ENCODE results near the gene SRPK2.
A peak's percentile ranks its signal among the peaks of the same experiment; 100 is the strongest.

SRPK2 gene

DNA sequence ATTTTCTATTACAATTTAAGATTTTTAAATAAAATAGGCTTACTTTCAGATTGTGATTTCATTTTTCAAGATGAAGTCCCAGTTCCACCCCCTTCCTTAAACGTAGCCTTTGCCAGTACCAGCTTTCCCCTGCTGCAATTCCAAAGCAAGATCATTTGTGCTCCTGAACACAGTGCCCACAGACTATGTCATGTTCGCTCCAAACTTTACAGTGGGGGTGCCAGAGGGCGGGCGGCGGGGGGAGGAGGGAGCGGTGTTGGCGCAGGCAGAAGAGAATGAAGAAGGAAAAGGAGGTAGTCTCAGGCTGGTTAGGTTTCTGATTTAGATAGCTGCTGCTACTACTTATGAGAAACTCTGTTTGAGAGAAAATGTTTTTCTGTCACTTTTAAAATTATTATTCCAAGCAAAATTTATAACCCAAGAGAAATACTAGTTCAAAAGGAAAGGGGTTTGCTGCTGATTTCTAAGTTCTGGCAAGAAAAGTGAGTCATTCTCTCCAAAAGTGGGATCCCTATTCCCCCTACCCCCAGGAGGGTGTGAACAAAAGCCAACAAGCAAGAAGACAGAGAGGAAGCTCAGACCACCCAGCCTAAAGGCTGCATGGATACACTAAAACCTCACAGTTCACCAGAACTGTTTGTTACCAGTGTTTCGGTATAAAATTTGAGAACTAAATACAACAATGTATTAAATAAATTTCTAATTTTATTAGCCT is 109.6 kb downstream of the SRPK2 start:
- Histone ChIP-seq H3K4me3 (ENCODE audit: low read depth, low read length) (no peak overlapping the region), H3K4me1 (ENCODE audit: control insufficient read depth, insufficient read depth, low read length) (no peaks in the 10 kb centered on the region), H3K27ac (ENCODE audit: extremely low read depth, low read depth, low read length) (no peak overlapping the region), H3K9me3 (ENCODE audit: control insufficient read depth, insufficient read depth, low read depth, low read length) (no peaks in the 10 kb centered on the region), H3K36me3 (ENCODE audit: control insufficient read depth in 2 of 2, insufficient read depth in 1 of 2, low read length in 2 of 2) (no peaks in the 10 kb centered on the region; a peak in 1 of 3 replicates)
- CTCF ChIA-PET = no interaction called here
- TF ChIP-seq ZIC2 (tag by site-specific recombination; IDR thresholded peaks at IDR 0.05) (no peak), ZNF544 (tag by site-specific recombination; IDR thresholded peaks at IDR 0.05) (no peak), ZNF16 (tag by site-specific recombination; IDR thresholded peaks at IDR 0.05; ENCODE audit: low read depth) (no peak), ZNF501 (tag by site-specific recombination; IDR thresholded peaks at IDR 0.05) (no peak), ZBTB7A (tag by site-specific recombination; IDR thresholded peaks at IDR 0.05; ENCODE audit: low read depth) (no peak), ZNF324 (tag by site-specific recombination; IDR thresholded peaks at IDR 0.05) (no peak)
- TF ChIP-seq, protein P1, sequence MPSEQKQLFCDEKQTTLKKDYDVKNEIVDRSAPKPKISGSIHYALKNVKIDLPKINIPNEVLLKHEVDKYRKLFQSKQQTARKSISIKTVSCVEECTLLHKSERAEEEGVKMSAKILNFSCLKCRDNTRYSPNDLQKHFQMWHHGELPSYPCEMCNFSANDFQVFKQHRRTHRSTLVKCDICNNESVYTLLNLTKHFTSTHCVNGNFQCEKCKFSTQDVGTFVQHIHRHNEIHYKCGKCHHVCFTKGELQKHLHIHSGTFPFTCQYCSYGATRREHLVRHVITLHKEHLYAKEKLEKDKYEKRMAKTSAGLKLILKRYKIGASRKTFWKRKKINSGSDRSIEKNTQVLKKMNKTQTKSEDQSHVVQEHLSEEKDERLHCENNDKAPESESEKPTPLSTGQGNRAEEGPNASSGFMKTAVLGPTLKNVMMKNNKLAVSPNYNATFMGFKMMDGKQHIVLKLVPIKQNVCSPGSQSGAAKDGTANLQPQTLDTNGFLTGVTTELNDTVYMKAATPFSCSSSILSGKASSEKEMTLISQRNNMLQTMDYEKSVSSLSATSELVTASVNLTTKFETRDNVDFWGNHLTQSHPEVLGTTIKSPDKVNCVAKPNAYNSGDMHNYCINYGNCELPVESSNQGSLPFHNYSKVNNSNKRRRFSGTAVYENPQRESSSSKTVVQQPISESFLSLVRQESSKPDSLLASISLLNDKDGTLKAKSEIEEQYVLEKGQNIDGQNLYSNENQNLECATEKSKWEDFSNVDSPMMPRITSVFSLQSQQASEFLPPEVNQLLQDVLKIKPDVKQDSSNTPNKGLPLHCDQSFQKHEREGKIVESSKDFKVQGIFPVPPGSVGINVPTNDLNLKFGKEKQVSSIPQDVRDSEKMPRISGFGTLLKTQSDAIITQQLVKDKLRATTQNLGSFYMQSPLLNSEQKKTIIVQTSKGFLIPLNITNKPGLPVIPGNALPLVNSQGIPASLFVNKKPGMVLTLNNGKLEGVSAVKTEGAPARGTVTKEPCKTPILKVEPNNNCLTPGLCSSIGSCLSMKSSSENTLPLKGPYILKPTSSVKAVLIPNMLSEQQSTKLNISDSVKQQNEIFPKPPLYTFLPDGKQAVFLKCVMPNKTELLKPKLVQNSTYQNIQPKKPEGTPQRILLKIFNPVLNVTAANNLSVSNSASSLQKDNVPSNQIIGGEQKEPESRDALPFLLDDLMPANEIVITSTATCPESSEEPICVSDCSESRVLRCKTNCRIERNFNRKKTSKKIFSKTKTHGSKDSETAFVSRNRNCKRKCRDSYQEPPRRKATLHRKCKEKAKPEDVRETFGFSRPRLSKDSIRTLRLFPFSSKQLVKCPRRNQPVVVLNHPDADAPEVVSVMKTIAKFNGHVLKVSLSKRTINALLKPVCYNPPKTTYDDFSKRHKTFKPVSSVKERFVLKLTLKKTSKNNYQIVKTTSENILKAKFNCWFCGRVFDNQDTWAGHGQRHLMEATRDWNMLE (tag by site-specific recombination; conservative IDR thresholded peaks at IDR 0.05; ENCODE audit: low read depth) = no peak
- POLR2A ChIA-PET = no interaction called here

DNA sequence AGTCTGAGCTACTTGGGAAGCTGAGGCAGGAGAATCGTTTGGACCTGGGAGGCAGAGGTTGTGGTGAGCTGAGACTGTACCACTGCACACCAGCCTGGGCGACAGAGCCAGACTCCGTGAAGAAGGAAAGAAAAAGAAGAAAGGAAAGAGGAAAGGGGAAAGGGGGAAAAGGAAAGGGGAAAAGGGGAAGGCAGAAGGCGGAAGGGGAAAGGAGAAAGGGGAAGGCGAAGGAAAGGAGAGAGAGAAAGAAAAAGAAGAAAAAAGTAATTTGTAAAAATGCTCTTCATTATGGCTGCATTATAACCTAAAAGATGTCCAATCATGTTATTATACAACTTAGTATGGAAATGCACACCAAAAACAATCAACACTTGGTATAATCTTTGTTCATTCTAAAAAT is 110.2 kb downstream of the SRPK2 start:
- H3K4me3 ChIP-seq (ENCODE audit: low read depth, low read length) = no peak overlapping the region
- no peak overlapping the region for H3K27ac ChIP-seq (ENCODE audit: extremely low read depth, low read depth, low read length)
- ChIA-PET POLR2A (no interaction called here), CTCF (no interaction called here)
- H3K4me1 ChIP-seq (ENCODE audit: control insufficient read depth, insufficient read depth, low read length) = no peaks in the 10 kb centered on the region
- no peak for TF ChIP-seq ZFP41 (tag by site-specific recombination; IDR thresholded peaks at IDR 0.05; ENCODE audit: borderline replicate concordance)
- TF ChIP-seq ZNF37A (tag by site-specific recombination; IDR thresholded peaks at IDR 0.05) = no peak
- peak; percentile 63 for TF ChIP-seq ZNF366 (tag by site-specific recombination; conservative IDR thresholded peaks at IDR 0.05)
- no peak for TF ChIP-seq SCRT1 (tag by site-specific recombination; IDR thresholded peaks at IDR 0.05; ENCODE audit: borderline replicate concordance)
- peak; percentile 99 for TF ChIP-seq PRDM1 (tag by site-specific recombination; IDR thresholded peaks at IDR 0.05)
- no peak for TF ChIP-seq IKZF3 (tag by site-specific recombination; IDR thresholded peaks at IDR 0.05)
- no peak for TF ChIP-seq KLF9 (tag by site-specific recombination; IDR thresholded peaks at IDR 0.05; ENCODE audit: low read depth)
- TF ChIP-seq ZBTB17 (tag by site-specific recombination; IDR thresholded peaks at IDR 0.05) = no peak
- TF ChIP-seq ZNF19 (tag by site-specific recombination; IDR thresholded peaks at IDR 0.05; ENCODE audit: low read depth) = no peak
- TF ChIP-seq, protein P2, sequence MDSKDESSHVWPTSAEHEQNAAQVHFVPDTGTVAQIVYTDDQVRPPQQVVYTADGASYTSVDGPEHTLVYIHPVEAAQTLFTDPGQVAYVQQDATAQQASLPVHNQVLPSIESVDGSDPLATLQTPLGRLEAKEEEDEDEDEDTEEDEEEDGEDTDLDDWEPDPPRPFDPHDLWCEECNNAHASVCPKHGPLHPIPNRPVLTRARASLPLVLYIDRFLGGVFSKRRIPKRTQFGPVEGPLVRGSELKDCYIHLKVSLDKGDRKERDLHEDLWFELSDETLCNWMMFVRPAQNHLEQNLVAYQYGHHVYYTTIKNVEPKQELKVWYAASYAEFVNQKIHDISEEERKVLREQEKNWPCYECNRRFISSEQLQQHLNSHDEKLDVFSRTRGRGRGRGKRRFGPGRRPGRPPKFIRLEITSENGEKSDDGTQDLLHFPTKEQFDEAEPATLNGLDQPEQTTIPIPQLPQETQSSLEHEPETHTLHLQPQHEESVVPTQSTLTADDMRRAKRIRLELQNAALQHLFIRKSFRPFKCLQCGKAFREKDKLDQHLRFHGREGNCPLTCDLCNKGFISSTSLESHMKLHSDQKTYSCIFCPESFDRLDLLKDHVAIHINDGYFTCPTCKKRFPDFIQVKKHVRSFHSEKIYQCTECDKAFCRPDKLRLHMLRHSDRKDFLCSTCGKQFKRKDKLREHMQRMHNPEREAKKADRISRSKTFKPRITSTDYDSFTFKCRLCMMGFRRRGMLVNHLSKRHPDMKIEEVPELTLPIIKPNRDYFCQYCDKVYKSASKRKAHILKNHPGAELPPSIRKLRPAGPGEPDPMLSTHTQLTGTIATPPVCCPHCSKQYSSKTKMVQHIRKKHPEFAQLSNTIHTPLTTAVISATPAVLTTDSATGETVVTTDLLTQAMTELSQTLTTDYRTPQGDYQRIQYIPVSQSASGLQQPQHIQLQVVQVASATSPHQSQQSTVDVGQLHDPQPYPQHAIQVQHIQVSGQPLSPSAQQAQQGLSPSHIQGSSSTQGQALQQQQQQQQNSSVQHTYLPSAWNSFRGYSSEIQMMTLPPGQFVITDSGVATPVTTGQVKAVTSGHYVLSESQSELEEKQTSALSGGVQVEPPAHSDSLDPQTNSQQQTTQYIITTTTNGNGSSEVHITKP (tag by site-specific recombination; IDR thresholded peaks at IDR 0.05) = peak; percentile 52
- H3K36me3 ChIP-seq (ENCODE audit: control insufficient read depth in 2 of 2, insufficient read depth in 1 of 2, low read length in 2 of 2) = no peaks in the 10 kb centered on the region; a peak in 1 of 3 replicates
- no peaks in the 10 kb centered on the region for H3K9me3 ChIP-seq (ENCODE audit: control insufficient read depth, insufficient read depth, low read depth, low read length)

Measured in HEK293 (cell line).